Measurements from ENCODE around the gene UBE2L3. TPM values are rescaled to one million over a fixed set of nuclear protein-coding genes. Genes with fewer than 3 reads are reported as not detected.

The UBE2L3 gene
- total and polyA plus RNA-seq, 2 of the 13 experiments (the other 11 are each of a cell fraction or from before 2014, with no cell fraction given) = 30.2 to 58.1 TPM

DNA sequence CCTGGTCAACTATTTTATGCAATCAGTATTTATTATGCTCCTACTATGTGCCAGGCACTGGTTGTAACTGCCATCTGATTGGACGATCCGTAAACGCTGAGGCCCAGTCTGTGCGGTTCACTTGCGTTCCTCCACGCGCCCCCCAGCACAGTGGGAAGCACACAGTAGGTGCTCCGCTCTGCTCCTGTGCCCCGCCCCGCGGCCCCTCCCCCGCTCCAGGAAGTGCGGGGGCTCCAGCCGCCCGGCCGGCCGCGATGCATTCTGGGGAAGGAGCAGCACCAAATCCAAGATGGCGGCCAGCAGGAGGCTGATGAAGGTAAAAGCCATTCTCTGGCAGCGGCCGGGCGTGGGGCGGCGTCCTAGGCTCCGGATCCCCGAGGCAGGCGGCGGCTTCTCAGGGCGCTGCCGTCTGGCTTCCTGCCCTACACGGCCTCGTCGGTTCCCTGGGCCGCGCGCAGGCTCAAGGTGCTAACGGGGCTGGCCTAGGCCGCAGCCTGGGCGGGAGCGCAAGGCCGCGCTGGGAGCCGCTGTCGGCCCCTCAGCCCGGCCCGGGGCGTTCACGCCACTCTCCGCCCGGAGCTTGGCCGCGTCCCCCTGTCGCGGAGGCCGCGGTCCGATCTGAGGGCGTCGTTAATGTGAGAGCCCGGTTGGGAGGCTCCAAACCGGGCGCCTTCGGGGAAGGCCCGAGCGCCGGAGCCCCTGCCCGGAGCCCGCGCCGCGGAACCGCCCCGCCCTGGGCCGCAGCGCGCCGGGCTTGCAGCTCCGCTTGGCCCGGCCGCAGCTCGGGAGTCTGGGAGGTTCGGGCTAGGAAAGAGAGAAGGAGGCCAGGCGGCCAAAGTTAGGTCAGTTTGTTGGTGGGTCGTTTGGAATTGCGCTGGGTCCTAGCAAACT, at the start of gene UBE2L3 (continued):
- TF ChIP-seq MED13 (CRISPR knock-in tag; IDR thresholded peaks at IDR 0.05) = peak; percentile 32; the same call in 1 of the 2 replicates
- TF ChIP-seq JUNB (CRISPR knock-in tag; IDR thresholded peaks at IDR 0.05; ENCODE audit: borderline replicate concordance) = no peak
- no peak for TF ChIP-seq HNF1A (IDR thresholded peaks at IDR 0.05; ENCODE audit: low read depth)
- TF ChIP-seq HNF1A (CRISPR knock-in tag; IDR thresholded peaks at IDR 0.05; ENCODE audit: borderline replicate concordance) = no peak
- peak; percentile 15 for TF ChIP-seq SRSF1 (optimal IDR thresholded peaks at IDR 0.05; ENCODE audit: low read depth, low read length)
- peak; percentile 98 for TF ChIP-seq PHF8 (CRISPR knock-in tag; IDR thresholded peaks at IDR 0.05)
- TF ChIP-seq, protein P1, sequence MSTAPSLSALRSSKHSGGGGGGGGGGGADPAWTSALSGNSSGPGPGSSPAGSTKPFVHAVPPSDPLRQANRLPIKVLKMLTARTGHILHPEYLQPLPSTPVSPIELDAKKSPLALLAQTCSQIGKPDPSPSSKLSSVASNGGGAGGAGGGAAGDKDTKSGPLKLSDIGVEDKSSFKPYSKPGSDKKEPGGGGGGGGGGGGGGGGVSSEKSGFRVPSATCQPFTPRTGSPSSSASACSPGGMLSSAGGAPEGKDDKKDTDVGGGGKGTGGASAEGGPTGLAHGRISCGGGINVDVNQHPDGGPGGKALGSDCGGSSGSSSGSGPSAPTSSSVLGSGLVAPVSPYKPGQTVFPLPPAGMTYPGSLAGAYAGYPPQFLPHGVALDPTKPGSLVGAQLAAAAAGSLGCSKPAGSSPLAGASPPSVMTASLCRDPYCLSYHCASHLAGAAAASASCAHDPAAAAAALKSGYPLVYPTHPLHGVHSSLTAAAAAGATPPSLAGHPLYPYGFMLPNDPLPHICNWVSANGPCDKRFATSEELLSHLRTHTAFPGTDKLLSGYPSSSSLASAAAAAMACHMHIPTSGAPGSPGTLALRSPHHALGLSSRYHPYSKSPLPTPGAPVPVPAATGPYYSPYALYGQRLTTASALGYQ (CRISPR knock-in tag; IDR thresholded peaks at IDR 0.05) = peak; percentile 36
- peak; percentile 97 for TF ChIP-seq YY1 (IDR thresholded peaks at IDR 0.05; ENCODE audit: insufficient read depth, insufficient replicate concordance, low read depth, low read length)
- peak; percentile 96 for TF ChIP-seq GABPB1 (CRISPR knock-in tag; IDR thresholded peaks at IDR 0.05)
- TF ChIP-seq ZNF562 (CRISPR knock-in tag; IDR thresholded peaks at IDR 0.05; ENCODE audit: borderline replicate concordance) = no peak
- TF ChIP-seq ZNF891 (CRISPR knock-in tag; IDR thresholded peaks at IDR 0.05) = peak; percentile 75
- peak; percentile 63; the same call in 1 of the 2 replicates for TF ChIP-seq ZSCAN9 (CRISPR knock-in tag; IDR thresholded peaks at IDR 0.05; ENCODE audit: borderline replicate concordance)
- TF ChIP-seq, protein P2, sequence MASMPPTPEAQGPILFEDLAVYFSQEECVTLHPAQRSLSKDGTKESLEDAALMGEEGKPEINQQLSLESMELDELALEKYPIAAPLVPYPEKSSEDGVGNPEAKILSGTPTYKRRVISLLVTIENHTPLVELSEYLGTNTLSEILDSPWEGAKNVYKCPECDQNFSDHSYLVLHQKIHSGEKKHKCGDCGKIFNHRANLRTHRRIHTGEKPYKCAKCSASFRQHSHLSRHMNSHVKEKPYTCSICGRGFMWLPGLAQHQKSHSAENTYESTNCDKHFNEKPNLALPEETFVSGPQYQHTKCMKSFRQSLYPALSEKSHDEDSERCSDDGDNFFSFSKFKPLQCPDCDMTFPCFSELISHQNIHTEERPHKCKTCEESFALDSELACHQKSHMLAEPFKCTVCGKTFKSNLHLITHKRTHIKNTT (CRISPR knock-in tag; IDR thresholded peaks at IDR 0.05) = no peak
- TF ChIP-seq MLLT10 (CRISPR knock-in tag; IDR thresholded peaks at IDR 0.05) = no peak
- TF ChIP-seq ZNF737 (CRISPR knock-in tag; IDR thresholded peaks at IDR 0.05; ENCODE audit: borderline replicate concordance) = no peak
- peak in 1 of 2 experiments; percentile 63; a peak in 1 of 4 replicates for TF ChIP-seq KLF16 (CRISPR knock-in tag; IDR thresholded peaks at IDR 0.05)
- TF ChIP-seq, protein P3, sequence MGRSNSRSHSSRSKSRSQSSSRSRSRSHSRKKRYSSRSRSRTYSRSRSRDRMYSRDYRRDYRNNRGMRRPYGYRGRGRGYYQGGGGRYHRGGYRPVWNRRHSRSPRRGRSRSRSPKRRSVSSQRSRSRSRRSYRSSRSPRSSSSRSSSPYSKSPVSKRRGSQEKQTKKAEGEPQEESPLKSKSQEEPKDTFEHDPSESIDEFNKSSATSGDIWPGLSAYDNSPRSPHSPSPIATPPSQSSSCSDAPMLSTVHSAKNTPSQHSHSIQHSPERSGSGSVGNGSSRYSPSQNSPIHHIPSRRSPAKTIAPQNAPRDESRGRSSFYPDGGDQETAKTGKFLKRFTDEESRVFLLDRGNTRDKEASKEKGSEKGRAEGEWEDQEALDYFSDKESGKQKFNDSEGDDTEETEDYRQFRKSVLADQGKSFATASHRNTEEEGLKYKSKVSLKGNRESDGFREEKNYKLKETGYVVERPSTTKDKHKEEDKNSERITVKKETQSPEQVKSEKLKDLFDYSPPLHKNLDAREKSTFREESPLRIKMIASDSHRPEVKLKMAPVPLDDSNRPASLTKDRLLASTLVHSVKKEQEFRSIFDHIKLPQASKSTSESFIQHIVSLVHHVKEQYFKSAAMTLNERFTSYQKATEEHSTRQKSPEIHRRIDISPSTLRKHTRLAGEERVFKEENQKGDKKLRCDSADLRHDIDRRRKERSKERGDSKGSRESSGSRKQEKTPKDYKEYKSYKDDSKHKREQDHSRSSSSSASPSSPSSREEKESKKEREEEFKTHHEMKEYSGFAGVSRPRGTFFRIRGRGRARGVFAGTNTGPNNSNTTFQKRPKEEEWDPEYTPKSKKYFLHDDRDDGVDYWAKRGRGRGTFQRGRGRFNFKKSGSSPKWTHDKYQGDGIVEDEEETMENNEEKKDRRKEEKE (IDR thresholded peaks at IDR 0.05) = no peak
- TF ChIP-seq PHF21A (CRISPR knock-in tag; IDR thresholded peaks at IDR 0.05) = peak; percentile 43
- TF ChIP-seq ZMYM4 (CRISPR knock-in tag; IDR thresholded peaks at IDR 0.05) = peak; percentile 67; the same call in 1 of the 2 replicates
